CD4-positive, alpha-beta memory T cell (primary cell): ENCODE measurements around the gene TUFM. TPM values are rescaled to one million over a fixed set of nuclear protein-coding genes. Genes with fewer than 3 reads are reported as not detected.
"Not testable (repeated sequence)": the region's sequence is repeated elsewhere in the genome, so short reads cannot be mapped to it uniquely, and the experiment has no call there.

ENCODE experiments used
- CTCF ChIA-PET: fragments of 350-600 bp; sonication (Branson Sonifier 250); formaldehyde crosslinking; loops from one replicate; lab custom pipeline; 2021; ENCODE audit warnings: inconsistent platforms; ENCODE audit not compliant: partially characterized antibody; lab: Charles Lee
- POLR2A ChIA-PET: fragments of 350-600 bp; sonication (Branson Sonifier 250); formaldehyde crosslinking; loops from one replicate; lab custom pipeline; 2021; ENCODE audit not compliant: partially characterized antibody; lab: Charles Lee
- DNase-seq, 5 donors: peaks; one replicate each; pipeline versions ENCODE4 v3.0.0 to v3.0.0-alpha.2; 2020 to 2022; ENCODE audit warnings: mixed read lengths in 1 of 5
- H3K27ac ChIP-seq: one replicate; pipeline ENCODE4 v1.7.0; 2013; ENCODE audit warnings: low read depth, low read length
- H3K27me3 ChIP-seq: 2 replicates; pipeline ENCODE4 v1.7.0; 2013; ENCODE audit warnings: mild to moderate bottlenecking, low read length, moderate library complexity; ENCODE audit not compliant: insufficient read depth
- H3K36me3 ChIP-seq: 2 replicates; pipeline ENCODE4 v1.7.0; 2013; ENCODE audit warnings: mild to moderate bottlenecking, low read length, moderate library complexity; ENCODE audit not compliant: insufficient read depth
- H3K4me1 ChIP-seq: 2 replicates; pipeline ENCODE4 v1.7.0; 2013; ENCODE audit warnings: mild to moderate bottlenecking, low read length, moderate library complexity; ENCODE audit not compliant: insufficient read depth
- H3K4me3 ChIP-seq, 2 donors: one replicate each; pipeline ENCODE4 v1.7.0; 2013; ENCODE audit warnings: low read length in 2 of 2, mild to moderate bottlenecking in 1 of 2
- H3K9me3 ChIP-seq, 2 donors: one replicate each; pipeline ENCODE4 v1.7.0; 2013; ENCODE audit warnings: low read length in 2 of 2, control low read depth in 1 of 2; ENCODE audit not compliant: control insufficient read depth in 1 of 2
- H3K27ac Mint-ChIP-seq, 7 donors: one replicate each; pipeline ENCODE4 v1.8.0; 2020 to 2021; ENCODE audit warnings: mixed read lengths in 7 of 7, mild to moderate bottlenecking in 6 of 7, inconsistent platforms in 3 of 7, moderate library complexity in 3 of 7
- H3K27me3 Mint-ChIP-seq, 2 donors: one replicate each; pipeline ENCODE4 v1.8.0; 2020 to 2021; ENCODE audit warnings: mixed read lengths in 2 of 2
- H3K36me3 Mint-ChIP-seq, 2 donors: one replicate each; pipeline ENCODE4 v1.8.0; 2020 to 2021; ENCODE audit warnings: mixed read lengths in 2 of 2, inconsistent platforms in 1 of 2, mild to moderate bottlenecking in 1 of 2
- H3K4me1 Mint-ChIP-seq, 4 donors: one replicate each; pipeline ENCODE4 v1.8.0; 2020 to 2021; ENCODE audit warnings: mixed read lengths in 4 of 4, mild to moderate bottlenecking in 1 of 4
- H3K4me3 Mint-ChIP-seq, 8 donors: one replicate each; pipeline ENCODE4 v1.8.0; 2020 to 2021; ENCODE audit warnings: mixed read lengths in 8 of 8, mild to moderate bottlenecking in 7 of 8, moderate library complexity in 6 of 8, inconsistent platforms in 3 of 8
- H3K9me3 Mint-ChIP-seq, 8 donors: one replicate each; pipeline ENCODE4 v1.8.0; 2020 to 2021; ENCODE audit warnings: mixed read lengths in 8 of 8, mild to moderate bottlenecking in 5 of 8, inconsistent platforms in 3 of 8, moderate library complexity in 1 of 8
- intact Hi-C: fragments of 100-400 bp; cut with micrococcal nuclease; formaldehyde crosslinking; loops from one replicate; pipeline ENCODE4 v1.15.1; 2023
- polyA plus RNA-seq, 2 donors: library from polyadenylated mRNA; unstranded; fragments of 300-500 nt; fragmentation: Illumina TruSeq; gene quantifications; one replicate each; pipeline ENCODE4 v1.2.3, GENCODE V29; 2021
- total RNA-seq, 2 experiments: library from RNA; stranded (reverse); gene quantifications; one replicate each; pipeline ENCODE4 v1.2.3, GENCODE V29; 2021

The TUFM gene
- total and polyA plus RNA-seq, 4 experiments from 2014 or later = 98.0 to 198 (median 123) TPM

DNA sequence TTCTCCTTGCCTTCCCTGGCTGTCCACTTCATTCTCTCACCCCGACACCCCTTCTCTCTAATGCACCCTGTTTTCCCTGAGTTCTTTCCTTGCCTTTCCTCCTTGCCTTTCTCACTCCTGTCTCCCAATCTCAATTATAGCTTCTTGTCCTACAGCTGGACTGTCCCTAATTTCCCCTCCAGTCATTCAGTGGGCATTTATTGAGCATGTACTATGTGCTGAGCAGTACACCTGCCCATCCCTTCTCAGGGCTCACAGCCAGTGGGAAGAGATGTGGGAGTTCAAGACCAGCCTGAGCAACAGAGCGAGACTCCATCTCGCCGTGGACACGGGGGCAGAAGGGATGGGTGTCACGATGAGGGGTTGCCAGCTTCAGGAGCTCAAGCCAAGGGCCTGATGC, 37.9 kb upstream of the TUFM start:
- Histone ChIP-seq H3K27ac (no peak overlapping the region), H3K4me1 (peaks cover 12% of the 10 kb centered on the region), H3K4me3 (no peak overlapping the region), H3K27me3 (no peaks in the 10 kb centered on the region), H3K36me3 (no peaks in the 10 kb centered on the region), H3K9me3 (no peaks in the 10 kb centered on the region)
- Mint-ChIP-seq H3K27me3 (peaks cover 0 to 7% of the 10 kb centered on the region in 2 donors), H3K9me3 (peaks cover 0 to 1% (median 0%) of the 10 kb centered on the region in 8 donors), H3K4me3 (peak overlapping the region in 1 of 8 donors; percentile 58), H3K36me3 (no peaks in the 10 kb centered on the region), H3K27ac (peak overlapping the region in 2 of 7 donors; percentile 55 to 64), H3K4me1 (peaks cover 3 to 17% (median 7%) of the 10 kb centered on the region in 4 donors)
- DNase-seq = no peak
- intact Hi-C loops = no loop called here
- ChIA-PET POLR2A (interaction anchor here (0.5 kb wide), 1 partner anchor 45 kb away, joined by 3 read pairs; no protein-coding TSS in a partner anchor), CTCF (interaction anchor here (1.1 kb wide), 1 partner anchor 61 kb away, joined by 5 read pairs; no protein-coding TSS in a partner anchor)

- no peak overlapping the region for H3K4me3 ChIP-seq
- intact Hi-C loops = no loop called here
- ChIA-PET CTCF (interaction anchor here (1.1 kb wide), 1 partner anchor 62 kb away, joined by 5 read pairs; no protein-coding TSS in a partner anchor), POLR2A (interaction anchor here (0.5 kb wide), 1 partner anchor 44 kb away, joined by 3 read pairs; no protein-coding TSS in a partner anchor)
- no peaks in the 10 kb centered on the region for H3K36me3 ChIP-seq
- H3K4me1 Mint-ChIP-seq = peaks cover 3 to 18% (median 11%) of the 10 kb centered on the region in 4 donors
- H3K27ac ChIP-seq = no peak overlapping the region
- H3K9me3 ChIP-seq = no peaks in the 10 kb centered on the region
- no peaks in the 10 kb centered on the region for H3K36me3 Mint-ChIP-seq
- peaks cover 13% of the 10 kb centered on the region for H3K4me1 ChIP-seq
- no peak for DNase-seq
- no peaks in the 10 kb centered on the region for H3K27me3 ChIP-seq
- peak overlapping the region in 3 of 7 donors; percentile 55 to 85 (median 64) for H3K27ac Mint-ChIP-seq
- H3K4me3 Mint-ChIP-seq = peak overlapping the region in 1 of 8 donors; percentile 45
- H3K9me3 Mint-ChIP-seq = peaks cover 0 to 1% (median 0%) of the 10 kb centered on the region in 8 donors
- H3K27me3 Mint-ChIP-seq = peaks cover 0 to 7% of the 10 kb centered on the region in 2 donors
Observed at GRCh38 chr16:28883221-28883996, 37.3 kb upstream of the TUFM start.

- Mint-ChIP-seq H3K9me3 (peaks cover 0 to 1% (median 0%) of the 10 kb centered on the region in 8 donors), H3K36me3 (no peaks in the 10 kb centered on the region), H3K27me3 (peaks cover 0 to 7% of the 10 kb centered on the region in 2 donors), H3K4me3 (no peak overlapping the region), H3K27ac (no peak overlapping the region), H3K4me1 (peaks cover 3 to 18% (median 11%) of the 10 kb centered on the region in 4 donors)
- H3K36me3 ChIP-seq = no peaks in the 10 kb centered on the region
- POLR2A ChIA-PET = no interaction called here
- no peaks in the 10 kb centered on the region for H3K9me3 ChIP-seq
- intact Hi-C loops = no loop called here
- peaks cover 13% of the 10 kb centered on the region for H3K4me1 ChIP-seq
- CTCF ChIA-PET = no interaction called here
- DNase-seq = no peak
- no peak overlapping the region for H3K4me3 ChIP-seq
- H3K27ac ChIP-seq = no peak overlapping the region
- no peaks in the 10 kb centered on the region for H3K27me3 ChIP-seq
Observed at GRCh38 chr16:28882551-28883160, 36.5 kb upstream of the TUFM start.

DNA sequence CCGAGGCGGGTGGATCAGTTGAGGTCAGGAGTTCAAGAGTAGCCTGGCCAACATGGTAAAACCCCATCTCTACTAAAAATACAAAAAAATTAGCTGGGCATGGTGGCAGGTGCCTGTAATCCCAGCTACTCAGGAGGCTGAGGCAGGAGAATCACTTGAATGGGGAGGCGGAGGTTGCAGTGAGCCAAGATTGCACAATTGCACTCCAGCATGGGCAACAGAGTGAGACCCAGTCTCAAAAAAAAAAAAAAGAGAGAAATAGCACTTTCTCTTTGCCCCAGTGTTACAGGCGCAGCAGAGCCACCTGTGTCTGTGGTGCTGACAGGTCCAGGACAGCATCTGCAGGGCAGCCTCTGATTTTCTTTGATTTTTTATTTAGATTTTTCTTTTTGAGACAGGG, 35.4 kb upstream of the TUFM start:
- H3K9me3 Mint-ChIP-seq, H3K36me3 ChIP-seq, H3K27me3 Mint-ChIP-seq, DNase-seq, H3K4me3 ChIP-seq, H3K27ac ChIP-seq, CTCF ChIA-PET, POLR2A ChIA-PET, H3K9me3 ChIP-seq, H3K27me3 ChIP-seq, H3K36me3 Mint-ChIP-seq: not testable (repeated sequence)
- intact Hi-C loops = loop anchor here (2.0 kb wide), 1 partner anchor 43 kb away; the partner anchor contains the start of gene RABEP2
- H3K4me1 ChIP-seq = peaks cover 13% of the 10 kb centered on the region
- Mint-ChIP-seq H3K27ac (peak overlapping the region in 1 of 7 donors; percentile 25), H3K4me3 (peak overlapping the region in 1 of 8 donors; percentile 57), H3K4me1 (peaks cover 3 to 18% (median 11%) of the 10 kb centered on the region in 4 donors)

DNA sequence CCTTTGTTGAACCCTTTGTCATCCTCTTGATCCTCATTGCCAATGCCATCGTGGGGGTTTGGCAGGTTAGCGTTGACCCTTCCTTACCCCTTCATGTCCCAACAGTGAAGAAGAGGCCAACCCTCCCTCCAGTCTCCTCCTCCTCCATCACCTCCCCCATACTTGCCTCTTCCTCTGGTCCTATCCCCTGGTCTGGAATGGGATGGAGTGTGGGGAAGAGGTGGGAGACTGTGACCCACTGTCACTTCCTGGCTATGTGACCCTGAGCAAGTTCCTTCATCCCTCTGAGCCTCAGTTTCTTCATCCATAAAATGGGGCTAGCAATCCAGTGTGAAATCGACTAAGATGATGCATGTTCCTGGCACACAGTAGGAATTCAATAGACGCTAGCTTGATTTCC, 34.8 kb upstream of the TUFM start:
- H3K36me3 Mint-ChIP-seq = no peaks in the 10 kb centered on the region
- peaks cover 3 to 18% (median 11%) of the 10 kb centered on the region in 4 donors for H3K4me1 Mint-ChIP-seq
- peaks cover 0 to 1% (median 0%) of the 10 kb centered on the region in 8 donors for H3K9me3 Mint-ChIP-seq
- peak overlapping the region; percentile 56 to 90 (median 80) for H3K4me3 Mint-ChIP-seq
- no peak overlapping the region for H3K4me3 ChIP-seq
- no peak overlapping the region for H3K27ac ChIP-seq
- no peaks in the 10 kb centered on the region for H3K36me3 ChIP-seq
- H3K27me3 ChIP-seq = no peaks in the 10 kb centered on the region
- peaks cover 13% of the 10 kb centered on the region for H3K4me1 ChIP-seq
- DNase-seq = no peak
- no peaks in the 10 kb centered on the region for H3K9me3 ChIP-seq
- H3K27ac Mint-ChIP-seq = peak overlapping the region in 3 of 7 donors; percentile 9 to 89 (median 54)
- CTCF ChIA-PET = interaction anchor here (0.6 to 3.0 kb wide), 3 partner anchors 11 to 64 kb away, joined by 3 to 14 read pairs (median 5); no protein-coding TSS in a partner anchor
- intact Hi-C loops = loop anchor here (2.0 kb wide), 1 partner anchor 44 kb away; the partner anchor contains the start of gene RABEP2
- peaks cover 0 to 7% of the 10 kb centered on the region in 2 donors for H3K27me3 Mint-ChIP-seq
- POLR2A ChIA-PET = interaction anchor here (1.0 to 2.7 kb wide), 2 partner anchors 17 to 44 kb away, joined by 3 to 34 read pairs; partner anchors contain the start of genes RABEP2 and SH2B1

- Histone ChIP-seq H3K4me1 (peaks cover 13% of the 10 kb centered on the region), H3K27ac (no peak overlapping the region), H3K4me3 (peak overlapping the region in 1 of 2 donors; percentile 82), H3K36me3 (no peaks in the 10 kb centered on the region), H3K9me3 (no peaks in the 10 kb centered on the region), H3K27me3 (no peaks in the 10 kb centered on the region)
- H3K4me3 Mint-ChIP-seq = peak overlapping the region; percentile 56 to 90 (median 85)
- ChIA-PET CTCF (interaction anchor here (0.6 to 3.0 kb wide), 4 partner anchors 10 to 64 kb away, joined by 3 to 14 read pairs (median 4); no protein-coding TSS in a partner anchor), POLR2A (interaction anchor here (1.0 to 2.7 kb wide), 2 partner anchors 17 to 45 kb away, joined by 3 to 34 read pairs; partner anchors contain the start of genes RABEP2 and SH2B1)
- H3K27me3 Mint-ChIP-seq = peaks cover 0 to 7% of the 10 kb centered on the region in 2 donors
- peaks cover 3 to 18% (median 11%) of the 10 kb centered on the region in 4 donors for H3K4me1 Mint-ChIP-seq
- peaks cover 0 to 1% (median 0%) of the 10 kb centered on the region in 8 donors for H3K9me3 Mint-ChIP-seq
- intact Hi-C loops = loop anchor here (2.0 kb wide), 1 partner anchor 44 kb away; the partner anchor contains the start of gene RABEP2
- H3K27ac Mint-ChIP-seq = peak overlapping the region in 2 of 7 donors; percentile 66 to 89
- no peaks in the 10 kb centered on the region for H3K36me3 Mint-ChIP-seq
- DNase-seq = no peak
Observed at GRCh38 chr16:28880589-28880915, 34.4 kb upstream of the TUFM start.
